OCI-LY3 (cell line): ENCODE measurements around the gene ERCC2.

ENCODE experiments used
- EZH2phosphoT487 ChIP-seq: fragments of 200-600 bp; shearing (Covaris generic); IDR thresholded peaks from 2 replicates; pipeline ENCODE4 v1.6.1; 2018; ENCODE audit warnings: antibody characterized with exemption, mixed run types, low read depth
- TF ChIP-seq, protein P1 (sequence below): fragments of 200-600, 300-600 bp; sonication (generic); IDR thresholded peaks from 2 replicates; pipeline ENCODE4 v1.5.1; 2014; ENCODE audit warnings: antibody characterized with exemption, low read length, low read depth

DNA sequence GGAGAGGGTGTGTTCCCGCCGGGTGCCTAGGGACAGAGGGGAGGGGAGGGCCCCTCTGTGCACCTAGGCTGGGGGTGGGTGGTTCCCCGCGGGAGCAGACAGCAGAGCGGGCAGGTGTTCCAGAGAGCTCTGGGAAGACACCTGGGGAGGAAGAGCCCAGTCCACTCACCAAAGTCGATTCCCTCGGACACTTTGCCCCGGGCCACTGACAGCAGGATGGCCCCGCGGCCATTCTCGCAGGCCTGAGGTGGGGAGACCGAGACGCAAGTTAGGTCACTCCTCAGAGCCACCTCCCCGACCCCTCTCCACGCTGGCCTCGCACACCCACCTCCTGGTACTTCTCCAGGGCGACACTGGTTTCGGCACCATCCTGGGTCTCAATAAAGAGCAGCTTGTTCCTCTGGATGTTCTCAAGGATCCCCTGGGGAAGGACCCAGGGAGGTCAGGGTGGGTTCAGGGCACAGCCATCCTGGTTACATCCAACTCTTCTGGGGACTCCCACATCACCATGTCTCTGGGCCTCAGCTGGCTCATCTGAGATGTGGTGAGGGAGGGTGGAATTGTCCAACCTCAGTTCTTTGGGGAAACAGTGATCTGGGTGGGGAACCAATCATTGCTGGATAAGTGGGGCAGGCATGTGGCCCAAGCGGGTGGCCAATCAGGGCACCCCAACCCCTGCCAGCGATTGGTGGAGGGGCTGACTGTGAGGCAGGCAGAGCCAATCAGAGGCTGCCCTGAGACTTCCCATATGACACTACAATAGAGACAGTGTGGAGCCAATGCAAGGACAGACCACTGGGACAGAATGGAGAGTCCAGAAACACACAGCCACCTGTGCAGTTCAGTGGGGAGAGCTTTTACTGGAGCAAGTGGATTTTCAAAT is 17.2 kb downstream of the ERCC2 start:
- TF ChIP-seq, protein P1, sequence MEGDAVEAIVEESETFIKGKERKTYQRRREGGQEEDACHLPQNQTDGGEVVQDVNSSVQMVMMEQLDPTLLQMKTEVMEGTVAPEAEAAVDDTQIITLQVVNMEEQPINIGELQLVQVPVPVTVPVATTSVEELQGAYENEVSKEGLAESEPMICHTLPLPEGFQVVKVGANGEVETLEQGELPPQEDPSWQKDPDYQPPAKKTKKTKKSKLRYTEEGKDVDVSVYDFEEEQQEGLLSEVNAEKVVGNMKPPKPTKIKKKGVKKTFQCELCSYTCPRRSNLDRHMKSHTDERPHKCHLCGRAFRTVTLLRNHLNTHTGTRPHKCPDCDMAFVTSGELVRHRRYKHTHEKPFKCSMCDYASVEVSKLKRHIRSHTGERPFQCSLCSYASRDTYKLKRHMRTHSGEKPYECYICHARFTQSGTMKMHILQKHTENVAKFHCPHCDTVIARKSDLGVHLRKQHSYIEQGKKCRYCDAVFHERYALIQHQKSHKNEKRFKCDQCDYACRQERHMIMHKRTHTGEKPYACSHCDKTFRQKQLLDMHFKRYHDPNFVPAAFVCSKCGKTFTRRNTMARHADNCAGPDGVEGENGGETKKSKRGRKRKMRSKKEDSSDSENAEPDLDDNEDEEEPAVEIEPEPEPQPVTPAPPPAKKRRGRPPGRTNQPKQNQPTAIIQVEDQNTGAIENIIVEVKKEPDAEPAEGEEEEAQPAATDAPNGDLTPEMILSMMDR = no peak
- no peak for TF ChIP-seq EZH2phosphoT487
